Heart left ventricle (tissue), 16 donors: ENCODE results near the gene SCN3B. TPM values are rescaled to one million over a fixed set of nuclear protein-coding genes. Genes with fewer than 3 reads are reported as not detected.

Source experiments
- ATAC-seq, 4 donors: fragments of 200-7000 bp; cut with Tn5 transposase; one replicate each; pipeline ENCODE4 v1.9.1; 2020 to 2022; ENCODE audit warnings: moderate library complexity in 4 of 4, mild to moderate bottlenecking in 3 of 4, moderate number of reproducible peaks in 1 of 4
- DNase-seq, 5 donors: peaks; one replicate each; pipeline ENCODE4 v3.0.0-alpha.2; 2020
- H3K27ac ChIP-seq, 12 donors: fragments of 200-600 bp; sonication (generic) in 4 of 12; one replicate each; pipeline versions ENCODE4 v1.5.0 to v1.8.0; 2016 to 2022; ENCODE audit warnings: mild to moderate bottlenecking in 2 of 12
- H3K27me3 ChIP-seq, 9 donors: fragments of 200-600 bp; sonication (generic) in 2 of 9; one replicate each; pipeline versions ENCODE4 v1.5.1 to v1.8.0; 2016 to 2022; ENCODE audit warnings: mild to moderate bottlenecking in 3 of 9
- H3K36me3 ChIP-seq, 9 donors: fragments of 200-600 bp; sonication (generic) in 2 of 9; one replicate each; pipeline versions ENCODE4 v1.5.0 to v1.8.0; 2018 to 2022; ENCODE audit warnings: mild to moderate bottlenecking in 2 of 9
- H3K4me1 ChIP-seq, 12 donors: fragments of 200-600 bp; sonication (generic) in 4 of 12; one replicate each; pipeline versions ENCODE4 v1.5.0 to v1.8.0; 2016 to 2022; ENCODE audit warnings: mild to moderate bottlenecking in 3 of 12
- H3K4me3 ChIP-seq, 12 donors: fragments of 200-600 bp; sonication (generic) in 4 of 12; one replicate each; pipeline versions ENCODE4 v1.5.0 to v1.8.0; 2017 to 2022; ENCODE audit warnings: mild to moderate bottlenecking in 9 of 12, moderate library complexity in 4 of 12
- H3K9me3 ChIP-seq, 12 donors: fragments of 200-600 bp; sonication (generic) in 4 of 12; one replicate each; pipeline versions ENCODE4 v1.5.0 to v1.8.0; 2016 to 2022; ENCODE audit warnings: mild to moderate bottlenecking in 1 of 12
- CTCF ChIP-seq, 12 donors: fragments of 200-600 bp; sonication (generic) in 4 of 12; IDR thresholded peaks; one replicate each; pipeline versions ENCODE4 v1.5.0 to v1.8.0; 2018 to 2022; ENCODE audit warnings: antibody characterized with exemption in 12 of 12, mild to moderate bottlenecking in 5 of 12
- POLR2A ChIP-seq, 2 donors: fragments of 450-650 bp; IDR thresholded peaks; one replicate each; pipeline ENCODE4 v1.6.1; 2017; ENCODE audit warnings: antibody characterized with exemption in 2 of 2, mild to moderate bottlenecking in 2 of 2, moderate library complexity in 2 of 2
- WGBS, 4 donors: extraction: QIAGEN DNeasy Blood & Tissue Kit in 2 of 4; methylation state at CpG; one replicate each; pipeline versions ENCODE4 v1.1.5 to v1.1.7; 2013 to 2018; 5-methylcytosine and 5-hydroxymethylcytosine counted together
- intact Hi-C, 10 donors: fragments of 100-400 bp; cut with DNase I; formaldehyde crosslinking; loops; one replicate each; pipeline versions ENCODE4 v1.11.1 to v1.14.2; 2022
- polyA plus RNA-seq, 2 donors: library from polyadenylated mRNA; stranded (reverse); fragments of 200-250 nt; gene quantifications; one replicate each; pipeline ENCODE4 v1.2.3, GENCODE V29; 2013
- total RNA-seq, 9 donors: library from RNA; depleted of rRNA in 2 of 9; stranded (reverse); fragments of >200 nt in 2 of 9; fragmentation: NEBNext Ultra II Directional in 3 of 9; extraction: Animal tissue kit (Norgen Biotek cat#: 25700) in 3 of 9; gene quantifications; one replicate each; pipeline versions ENCODE4 v1.1.0 to v1.2.4, GENCODE V29; 2016 to 2023
- donor health status: ischemic (EF 13 %, LVEDD 7.1; RV severe dilation, severe dysfunction).
- donor health status: healthy with polysubstance abuse.
- donor health status: DM: no; HTN: yes; CAD: no.
- donor health status: DM: no; HTN: no; CAD: no.
- donor health status: ischemic (EF 25% LVEDD 6.9; RV normal size, moderate dysfunction).
- donor health status: ischemic (EF 25% LVEDD 5.7; RV mildly dilated, moderate dysfunction).
- donor health status: healthy.
- donor health status: DM: yes; HTN: yes; CAD: no.
- donor health status: ischemic (EF 35%, LVEDD 5.7; RV mildly dilated, moderate dysfunction).
- donor health status: nonischemic (EF 11% LVEDD 7.7; RV severe dilation, severe dysfunction).
- donor health status: DM: yes; HTN: yes; CAD: no.
- donor health status: PGD.
- donor health status: ischemic (EF 29% LVEDD 5.4; RV normal size, mild dysfunction).
- donor health status: nonischemic (EF 23%, LVEDD 6.1; RV moderate dilation, normal function).

Gene SCN3B
- total and polyA plus RNA-seq, 11 donors, result 0.63 to 3.8 (median 0.91) TPM

- ATAC-seq, result no peak
These were observed 74.3 kb downstream of the SCN3B start for GRCh38 chr11:123580137-123580536.

GRCh38 chr11:123579482-123579812, 75.0 kb downstream of the SCN3B start:
- ATAC-seq (no peak), DNase-seq (no peak)
- Histone ChIP-seq H3K36me3 (no peaks in the 10 kb centered on the region), H3K4me1 (peaks cover 0 to 14% (median 2%) of the 10 kb centered on the region in 12 donors), H3K4me3 (no peak overlapping the region), H3K27me3 (no peaks in the 10 kb centered on the region), H3K27ac (no peak overlapping the region), H3K9me3 (no peaks in the 10 kb centered on the region)
- TF ChIP-seq CTCF (IDR thresholded peaks at IDR 0.05) (no peak), POLR2A (IDR thresholded peaks at IDR 0.05) (no peak)
- intact Hi-C loops, result loop anchor here in 1 of 10 donors (5.0 kb wide), 1 partner anchor 128 kb away; no protein-coding TSS in a partner anchor
- 87 to 97% (median 91%) methylated on average over 3 to 5 of the region's 5 CpGs for WGBS, 4 donors

More at GRCh38 chr11:123580137-123580536, 74.3 kb downstream of the SCN3B start:
- Histone ChIP-seq H3K36me3 (no peaks in the 10 kb centered on the region), H3K9me3 (no peaks in the 10 kb centered on the region), H3K4me1 (peaks cover 0 to 14% (median 2%) of the 10 kb centered on the region in 12 donors), H3K27me3 (no peaks in the 10 kb centered on the region), H3K27ac (no peak overlapping the region), H3K4me3 (no peak overlapping the region)
- 88 to 94% (median 91%) methylated on average over 6 of the region's 6 CpGs for WGBS, 4 donors
- TF ChIP-seq POLR2A (IDR thresholded peaks at IDR 0.05) (no peak), CTCF (IDR thresholded peaks at IDR 0.05) (no peak)
- intact Hi-C loops, result loop anchor here in 8 of 10 donors (1.0 to 5.0 kb wide), 3 partner anchors 127 kb away; no protein-coding TSS in a partner anchor
- DNase-seq, result no peak

Other genes starting within 250 kb of the SCN3B start
- gene GRAMD1B, start 224.4 kb downstream of the SCN3B start, total RNA-seq, result 10 to 100 TPM; 12.7 to 42.5 (median 23.0) TPM
- gene GRAMD1B, start 224.4 kb downstream of the SCN3B start, polyA plus RNA-seq, result 10 to 100 TPM in 1 of 2 donors, 1 to 10 TPM in 1; 8.6 to 38.1 TPM
- gene ZNF202, start 87.0 kb upstream of the SCN3B start, total RNA-seq, result 1 to 10 TPM; 1.7 to 5.7 (median 4.4) TPM
- 1 to 10 TPM; 2.0 to 7.0 TPM for gene ZNF202, start 87.0 kb upstream of the SCN3B start, polyA plus RNA-seq
- not detected for gene OR6X1, start 99.9 kb upstream of the SCN3B start, total RNA-seq
- gene OR6X1, start 99.9 kb upstream of the SCN3B start, polyA plus RNA-seq, result not detected
- not detected for gene OR6M1, start 151.7 kb upstream of the SCN3B start, total RNA-seq
- gene OR6M1, start 151.7 kb upstream of the SCN3B start, polyA plus RNA-seq, result not detected
- not detected for gene TMEM225, start 231.0 kb upstream of the SCN3B start, total RNA-seq
- gene TMEM225, start 231.0 kb upstream of the SCN3B start, polyA plus RNA-seq, result not detected
- not detected for gene OR8D4, start 247.5 kb upstream of the SCN3B start, total RNA-seq
- not detected for gene OR8D4, start 247.5 kb upstream of the SCN3B start, polyA plus RNA-seq